ENCODE data around the gene AGRP. TPM values are rescaled to one million over a fixed set of nuclear protein-coding genes. Genes with fewer than 3 reads are reported as not detected.

The AGRP gene
- total RNA-seq, 2 experiments from 2014 or later = not detected

- H2AFZ ChIP-seq (ENCODE audit: low read length) = no peak overlapping the region
- no peaks in the 10 kb centered on the region for H3K4me1 ChIP-seq (ENCODE audit: insufficient read depth, low read length, poor library complexity, severe bottlenecking)
- TF ChIP-seq CTCF (conservative IDR thresholded peaks at IDR 0.05; ENCODE audit: low read length) (peak; percentile 63), EZH2phosphoT487 (IDR thresholded peaks at IDR 0.05; ENCODE audit: borderline replicate concordance, low read depth, low read length) (no peak)
- no peaks in the 10 kb centered on the region for H3K79me2 ChIP-seq (ENCODE audit: insufficient read depth, low read depth, low read length)
- no peaks in the 10 kb centered on the region; the same call in 1 of the 2 replicates for H4K20me1 ChIP-seq (ENCODE audit: insufficient read depth, low read length)
- no peak overlapping the region for H3K27ac ChIP-seq (ENCODE audit: low read depth, low read length, poor library complexity, severe bottlenecking)
- no peaks in the 10 kb centered on the region for H3K9me2 ChIP-seq (ENCODE audit: insufficient read depth, low read length)
- H3K4me2 ChIP-seq (ENCODE audit: low read length) = no peak overlapping the region
- BruUV-seq (replicated peaks) = no TSS peak
- H3K36me3 ChIP-seq (ENCODE audit: insufficient read depth, low read length) = peaks cover 4% of the 10 kb centered on the region; the same call in 1 of the 2 replicates
- DNase-seq (ENCODE audit: low spot score) = no peak
- no peak overlapping the region for H3K4me3 ChIP-seq (ENCODE audit: low read depth, low read length, poor library complexity, severe bottlenecking)
- POLR2A ChIA-PET = no interaction called here
- CTCF ChIA-PET (ENCODE audit: unreplicated experiment) = no interaction called here
- intact Hi-C loops (cut with micrococcal nuclease; ENCODE audit: unreplicated experiment) = no loop called here
- no peaks in the 10 kb centered on the region for H3K9me3 ChIP-seq (ENCODE audit: low read length)
Measured at GRCh38 chr16:67456391-67457081, 26.8 kb downstream of the AGRP start.

GRCh38 chr16:67454852-67455251, 28.5 kb downstream of the AGRP start:
- Histone ChIP-seq H3K4me2 (ENCODE audit: low read length) (no peak overlapping the region), H3K36me3 (ENCODE audit: insufficient read depth, low read length) (peaks cover 4% of the 10 kb centered on the region; the same call in 1 of the 2 replicates), H3K27ac (ENCODE audit: low read depth, low read length, poor library complexity, severe bottlenecking) (no peak overlapping the region), H3K9me2 (ENCODE audit: insufficient read depth, low read length) (no peaks in the 10 kb centered on the region), H3K79me2 (ENCODE audit: insufficient read depth, low read depth, low read length) (no peaks in the 10 kb centered on the region), H3K4me1 (ENCODE audit: insufficient read depth, low read length, poor library complexity, severe bottlenecking) (no peaks in the 10 kb centered on the region), H4K20me1 (ENCODE audit: insufficient read depth, low read length) (no peaks in the 10 kb centered on the region; the same call in 1 of the 2 replicates), H3K4me3 (ENCODE audit: low read depth, low read length, poor library complexity, severe bottlenecking) (no peak overlapping the region), H2AFZ (ENCODE audit: low read length) (no peak overlapping the region), H3K9me3 (ENCODE audit: low read length) (no peaks in the 10 kb centered on the region)
- BruUV-seq (replicated peaks) = no TSS peak
- no peak for DNase-seq (ENCODE audit: low spot score)
- POLR2A ChIA-PET = no interaction called here
- intact Hi-C loops (cut with micrococcal nuclease; ENCODE audit: unreplicated experiment) = no loop called here
- TF ChIP-seq EZH2phosphoT487 (IDR thresholded peaks at IDR 0.05; ENCODE audit: borderline replicate concordance, low read depth, low read length) (no peak), CTCF (conservative IDR thresholded peaks at IDR 0.05; ENCODE audit: low read length) (no peak)
- CTCF ChIA-PET (ENCODE audit: unreplicated experiment) = no interaction called here

GRCh38 chr16:67454104-67454503, 29.2 kb downstream of the AGRP start:
- intact Hi-C loops (cut with micrococcal nuclease; ENCODE audit: unreplicated experiment) = no loop called here
- ChIA-PET POLR2A (interaction anchor here (0.7 kb wide), 1 partner anchor 525 kb away, joined by 3 read pairs; no protein-coding TSS in a partner anchor), CTCF (ENCODE audit: unreplicated experiment) (no interaction called here)
- H3K4me1 ChIP-seq (ENCODE audit: insufficient read depth, low read length, poor library complexity, severe bottlenecking) = no peaks in the 10 kb centered on the region
- no peak overlapping the region for H3K4me2 ChIP-seq (ENCODE audit: low read length)
- no peak overlapping the region for H3K4me3 ChIP-seq (ENCODE audit: low read depth, low read length, poor library complexity, severe bottlenecking)
- H3K27ac ChIP-seq (ENCODE audit: low read depth, low read length, poor library complexity, severe bottlenecking) = no peak overlapping the region
- H3K36me3 ChIP-seq (ENCODE audit: insufficient read depth, low read length) = peaks cover 4% of the 10 kb centered on the region; the same call in 1 of the 2 replicates
- no peak overlapping the region for H2AFZ ChIP-seq (ENCODE audit: low read length)
- H3K9me2 ChIP-seq (ENCODE audit: insufficient read depth, low read length) = no peaks in the 10 kb centered on the region
- no peak for DNase-seq (ENCODE audit: low spot score)
- TF ChIP-seq CTCF (conservative IDR thresholded peaks at IDR 0.05; ENCODE audit: low read length) (no peak), EZH2phosphoT487 (IDR thresholded peaks at IDR 0.05; ENCODE audit: borderline replicate concordance, low read depth, low read length) (no peak)
- no peaks in the 10 kb centered on the region; the same call in 1 of the 2 replicates for H4K20me1 ChIP-seq (ENCODE audit: insufficient read depth, low read length)
- BruUV-seq (replicated peaks) = no TSS peak
- no peaks in the 10 kb centered on the region for H3K79me2 ChIP-seq (ENCODE audit: insufficient read depth, low read depth, low read length)
- no peaks in the 10 kb centered on the region for H3K9me3 ChIP-seq (ENCODE audit: low read length)

All from OCI-LY7 (cell line).